ENCODE data around the gene INPP5A.

The INPP5A gene

GRCh38 chr10:132692311-132692710 lies 154.7 kb downstream of the INPP5A start:
- Mint-ChIP-seq H3K4me3 (no peak overlapping the region), H3K4me1 (ENCODE audit: low read depth) (peaks cover 5% of the 10 kb centered on the region), H3K9me3 (peaks cover 17% of the 10 kb centered on the region), H3K27me3 (ENCODE audit: low read depth) (no peaks in the 10 kb centered on the region), H3K36me3 (ENCODE audit: low read depth) (peaks cover 9% of the 10 kb centered on the region), H3K27ac (no peak overlapping the region)
- DNase-seq (ENCODE audit: low spot score) = no peak

GRCh38 chr10:132693676-132694075 lies 156.1 kb downstream of the INPP5A start:
- H3K9me3 Mint-ChIP-seq = peaks cover 17% of the 10 kb centered on the region
- H3K36me3 Mint-ChIP-seq (ENCODE audit: low read depth) = peaks cover 8% of the 10 kb centered on the region
- H3K27ac Mint-ChIP-seq = no peak overlapping the region
- peaks cover 5% of the 10 kb centered on the region for H3K4me1 Mint-ChIP-seq (ENCODE audit: low read depth)
- no peak for DNase-seq (ENCODE audit: low spot score)
- H3K27me3 Mint-ChIP-seq (ENCODE audit: low read depth) = no peaks in the 10 kb centered on the region
- H3K4me3 Mint-ChIP-seq = no peak overlapping the region

GRCh38 chr10:132696204-132696603 lies 158.6 kb downstream of the INPP5A start:
- Mint-ChIP-seq H3K4me1 (ENCODE audit: low read depth) (peaks cover 5% of the 10 kb centered on the region), H3K27me3 (ENCODE audit: low read depth) (no peaks in the 10 kb centered on the region), H3K4me3 (no peak overlapping the region), H3K27ac (no peak overlapping the region), H3K36me3 (ENCODE audit: low read depth) (peaks cover 8% of the 10 kb centered on the region), H3K9me3 (peaks cover 17% of the 10 kb centered on the region)
- DNase-seq (ENCODE audit: low spot score) = no peak

- Mint-ChIP-seq H3K4me3 (no peak overlapping the region), H3K36me3 (ENCODE audit: low read depth) (peaks cover 5% of the 10 kb centered on the region), H3K9me3 (peaks cover 17% of the 10 kb centered on the region), H3K27ac (no peak overlapping the region), H3K27me3 (ENCODE audit: low read depth) (no peaks in the 10 kb centered on the region), H3K4me1 (ENCODE audit: low read depth) (peaks cover 5% of the 10 kb centered on the region)
- DNase-seq (ENCODE audit: low spot score) = no peak
These were observed 159.4 kb downstream of the INPP5A start for GRCh38 chr10:132696728-132697577.

- DNase-seq (ENCODE audit: low spot score) = no peak
- peaks cover 17% of the 10 kb centered on the region for H3K9me3 Mint-ChIP-seq
- peaks cover 5% of the 10 kb centered on the region for H3K4me1 Mint-ChIP-seq (ENCODE audit: low read depth)
- peaks cover 7% of the 10 kb centered on the region for H3K36me3 Mint-ChIP-seq (ENCODE audit: low read depth)
- H3K4me3 Mint-ChIP-seq = no peak overlapping the region
- H3K27ac Mint-ChIP-seq = no peak overlapping the region
- no peaks in the 10 kb centered on the region for H3K27me3 Mint-ChIP-seq (ENCODE audit: low read depth)
These were observed 160.1 kb downstream of the INPP5A start for GRCh38 chr10:132697578-132698200.

- Mint-ChIP-seq H3K9me3 (peaks cover 17% of the 10 kb centered on the region), H3K27ac (no peak overlapping the region), H3K27me3 (ENCODE audit: low read depth) (no peaks in the 10 kb centered on the region), H3K4me3 (no peak overlapping the region), H3K4me1 (ENCODE audit: low read depth) (peaks cover 5% of the 10 kb centered on the region), H3K36me3 (ENCODE audit: low read depth) (peaks cover 8% of the 10 kb centered on the region)
- DNase-seq (ENCODE audit: low spot score) = no peak
These were observed 160.7 kb downstream of the INPP5A start for GRCh38 chr10:132698211-132698751.

- Mint-ChIP-seq H3K27ac (no peak overlapping the region), H3K36me3 (ENCODE audit: low read depth) (peaks cover 12% of the 10 kb centered on the region), H3K27me3 (ENCODE audit: low read depth) (no peaks in the 10 kb centered on the region), H3K4me3 (no peak overlapping the region), H3K9me3 (peaks cover 17% of the 10 kb centered on the region), H3K4me1 (ENCODE audit: low read depth) (peaks cover 3% of the 10 kb centered on the region)
- no peak for DNase-seq (ENCODE audit: low spot score)
These were observed 161.3 kb downstream of the INPP5A start for GRCh38 chr10:132698761-132699391.

- peaks cover 2% of the 10 kb centered on the region for H3K4me1 Mint-ChIP-seq (ENCODE audit: low read depth)
- no peak overlapping the region for H3K27ac Mint-ChIP-seq
- no peak overlapping the region for H3K4me3 Mint-ChIP-seq
- H3K36me3 Mint-ChIP-seq (ENCODE audit: low read depth) = peaks cover 15% of the 10 kb centered on the region
- no peak for DNase-seq (ENCODE audit: low spot score)
- no peaks in the 10 kb centered on the region for H3K27me3 Mint-ChIP-seq (ENCODE audit: low read depth)
- peaks cover 12% of the 10 kb centered on the region for H3K9me3 Mint-ChIP-seq
These were observed 162.0 kb downstream of the INPP5A start for GRCh38 chr10:132699411-132700155.

GRCh38 chr10:132700156-132701098 lies 162.8 kb downstream of the INPP5A start:
- H3K4me3 Mint-ChIP-seq = no peak overlapping the region
- peaks cover 6% of the 10 kb centered on the region for H3K9me3 Mint-ChIP-seq
- DNase-seq (ENCODE audit: low spot score) = no peak
- no peak overlapping the region for H3K27ac Mint-ChIP-seq
- H3K27me3 Mint-ChIP-seq (ENCODE audit: low read depth) = no peaks in the 10 kb centered on the region
- H3K36me3 Mint-ChIP-seq (ENCODE audit: low read depth) = peaks cover 15% of the 10 kb centered on the region
- H3K4me1 Mint-ChIP-seq (ENCODE audit: low read depth) = peaks cover 2% of the 10 kb centered on the region

- Mint-ChIP-seq H3K4me3 (no peak overlapping the region), H3K27ac (no peak overlapping the region), H3K27me3 (ENCODE audit: low read depth) (no peaks in the 10 kb centered on the region), H3K9me3 (peaks cover 10% of the 10 kb centered on the region), H3K4me1 (ENCODE audit: low read depth) (no peaks in the 10 kb centered on the region), H3K36me3 (ENCODE audit: low read depth) (peaks cover 24% of the 10 kb centered on the region)
- no peak for DNase-seq (ENCODE audit: low spot score)
These were observed 163.7 kb downstream of the INPP5A start for GRCh38 chr10:132701099-132701845.

- no peak for DNase-seq (ENCODE audit: low spot score)
- Mint-ChIP-seq H3K27me3 (ENCODE audit: low read depth) (no peaks in the 10 kb centered on the region), H3K27ac (no peak overlapping the region), H3K4me1 (ENCODE audit: low read depth) (no peaks in the 10 kb centered on the region), H3K4me3 (no peak overlapping the region), H3K9me3 (peaks cover 13% of the 10 kb centered on the region), H3K36me3 (ENCODE audit: low read depth) (peaks cover 25% of the 10 kb centered on the region)
These were observed 164.2 kb downstream of the INPP5A start for GRCh38 chr10:132701846-132702190.

GRCh38 chr10:132702601-132703418 lies 165.2 kb downstream of the INPP5A start:
- H3K36me3 Mint-ChIP-seq (ENCODE audit: low read depth) = peaks cover 25% of the 10 kb centered on the region
- H3K4me3 Mint-ChIP-seq = no peak overlapping the region
- H3K9me3 Mint-ChIP-seq = peaks cover 13% of the 10 kb centered on the region
- no peaks in the 10 kb centered on the region for H3K27me3 Mint-ChIP-seq (ENCODE audit: low read depth)
- no peak for DNase-seq (ENCODE audit: low spot score)
- no peak overlapping the region for H3K27ac Mint-ChIP-seq
- H3K4me1 Mint-ChIP-seq (ENCODE audit: low read depth) = no peaks in the 10 kb centered on the region
